ENCODE data around the gene SOX9.

The SOX9 gene

DNA sequence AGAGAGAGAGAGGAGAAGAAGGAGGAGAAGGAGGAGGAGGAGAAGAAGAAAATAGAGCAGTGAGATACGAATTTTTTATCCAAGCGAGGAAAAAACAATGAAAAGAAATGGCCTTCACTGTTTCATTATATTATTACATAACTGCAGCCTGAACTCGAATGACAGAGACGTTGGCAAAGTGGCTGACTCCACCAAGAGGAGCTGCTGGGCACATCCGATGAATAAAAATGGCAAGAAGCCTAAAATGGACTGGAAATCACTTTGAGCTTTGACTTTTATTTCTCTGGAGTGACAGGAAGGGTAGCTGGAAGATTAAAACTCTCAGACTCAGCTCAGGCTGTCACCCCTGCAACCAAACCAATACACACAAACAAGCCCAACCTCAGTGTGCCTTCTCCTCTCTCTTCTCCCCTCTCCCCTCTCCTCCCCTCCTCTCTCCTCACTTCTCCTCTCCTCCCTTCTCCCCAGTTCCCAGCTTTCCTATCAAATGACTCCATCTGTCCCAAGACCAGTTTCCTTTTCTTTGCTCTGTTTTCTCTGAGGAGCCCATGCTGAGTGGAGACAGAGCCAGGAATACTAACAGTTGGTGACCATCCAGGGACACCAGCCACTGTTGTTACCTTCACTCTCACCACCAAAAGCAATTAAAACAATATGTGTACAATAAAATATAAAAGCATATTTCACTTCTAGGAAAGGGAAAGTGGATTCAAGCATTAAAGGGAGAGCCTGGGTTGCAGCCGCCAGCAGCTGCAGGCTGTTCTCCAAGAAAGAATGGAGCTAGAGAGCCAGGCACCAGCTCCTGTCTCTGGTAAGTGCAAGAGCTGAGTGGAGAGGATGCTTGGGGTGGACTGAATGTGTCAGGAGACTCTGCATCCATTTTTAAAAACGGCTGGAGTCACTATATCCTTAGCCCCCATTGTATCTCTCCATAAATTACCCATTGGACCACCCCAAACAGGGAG lies 51.2 kb downstream of the SOX9 start:
- no peaks in the 10 kb centered on the region for H3K9me3 ChIP-seq (ENCODE audit: insufficient read depth, low read length)
- H3K27me3 ChIP-seq (ENCODE audit: insufficient read depth, insufficient read length): no peaks in the 10 kb centered on the region
- no peaks in the 10 kb centered on the region for H3K36me3 ChIP-seq (ENCODE audit: insufficient read depth, insufficient read length, low read length)
- H3K9ac ChIP-seq (ENCODE audit: insufficient read length, low read depth): no peak overlapping the region
- H3K4me3 ChIP-seq (ENCODE audit: insufficient read length, low read depth): no peak overlapping the region
- TF ChIP-seq SUZ12 (IDR thresholded peaks at IDR 0.05; ENCODE audit: extremely low read depth, insufficient read depth, insufficient read length): no peak
- TF ChIP-seq YY1 (IDR thresholded peaks at IDR 0.05; ENCODE audit: insufficient read depth, insufficient read length): no peak
- TF ChIP-seq ZNF274 (IDR thresholded peaks at IDR 0.05; ENCODE audit: low read depth, low read length): no peak
- DNase-seq (ENCODE audit: low read depth, low spot score): no peak
- H3K4me1 ChIP-seq (ENCODE audit: insufficient read depth, insufficient read length): peaks cover under 1% of the 10 kb centered on the region

DNA sequence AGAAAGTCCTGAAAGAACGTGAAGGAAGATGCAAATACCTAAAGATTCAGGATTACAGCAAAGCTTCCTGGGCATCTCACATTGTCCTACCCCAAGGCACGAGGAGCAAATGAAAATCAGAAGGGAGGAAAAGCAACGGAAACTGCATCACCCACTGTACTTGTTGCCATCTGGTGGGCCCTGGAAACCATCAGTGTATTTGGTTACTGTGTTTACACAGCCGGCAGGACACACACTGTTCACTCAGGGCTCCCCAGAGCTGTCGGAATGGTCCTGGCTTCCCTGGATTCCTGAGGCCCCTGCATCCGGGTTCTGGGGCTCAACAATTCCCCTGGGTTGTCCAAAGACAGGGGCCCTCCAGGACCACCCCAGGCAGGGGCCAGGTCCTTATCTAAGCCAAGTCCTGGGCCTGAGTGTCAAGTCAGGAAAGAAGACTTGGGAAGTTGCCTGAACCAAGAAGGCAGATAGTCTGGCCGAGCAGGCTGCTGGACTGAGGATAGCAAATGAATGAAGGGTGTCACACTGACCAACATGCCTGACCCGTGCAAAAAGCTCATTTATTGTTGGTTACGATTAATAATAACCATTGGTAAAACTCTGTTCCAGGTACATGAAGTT lies 52.8 kb downstream of the SOX9 start:
- no peak overlapping the region for H3K4me3 ChIP-seq (ENCODE audit: insufficient read length, low read depth)
- TF ChIP-seq ZNF274 (IDR thresholded peaks at IDR 0.05; ENCODE audit: low read depth, low read length) (no peak), YY1 (IDR thresholded peaks at IDR 0.05; ENCODE audit: insufficient read depth, insufficient read length) (no peak)
- DNase-seq (ENCODE audit: low read depth, low spot score): no peak
- H3K9me3 ChIP-seq (ENCODE audit: insufficient read depth, low read length): no peaks in the 10 kb centered on the region
- H3K4me1 ChIP-seq (ENCODE audit: insufficient read depth, insufficient read length): peaks cover 2% of the 10 kb centered on the region
- H3K27me3 ChIP-seq (ENCODE audit: insufficient read depth, insufficient read length): no peaks in the 10 kb centered on the region
- H3K9ac ChIP-seq (ENCODE audit: insufficient read length, low read depth): no peak overlapping the region
- H3K36me3 ChIP-seq (ENCODE audit: insufficient read depth, insufficient read length, low read length): no peaks in the 10 kb centered on the region

DNA sequence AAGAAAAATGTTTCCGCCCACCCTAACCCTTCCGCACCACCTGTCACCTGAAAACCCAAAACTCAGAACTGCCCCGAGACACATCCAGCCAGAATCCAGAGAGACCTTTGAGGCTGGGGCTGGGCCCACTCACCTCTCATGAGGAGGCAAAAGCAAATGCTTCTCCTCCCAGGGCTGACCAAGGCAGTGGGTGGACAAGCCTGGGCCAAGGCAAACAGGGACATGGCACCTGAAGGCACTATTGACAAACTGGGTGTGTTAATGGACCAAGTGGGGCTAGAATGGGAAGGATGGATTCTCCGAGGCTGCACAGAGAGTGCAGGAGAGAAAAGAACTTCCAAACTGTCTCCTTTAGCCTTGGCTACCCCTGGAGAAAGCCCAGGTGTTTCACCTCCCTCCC lies 54.4 kb downstream of the SOX9 start:
- no peak for TF ChIP-seq YY1 (IDR thresholded peaks at IDR 0.05; ENCODE audit: insufficient read depth, insufficient read length)
- no peak for TF ChIP-seq SUZ12 (IDR thresholded peaks at IDR 0.05; ENCODE audit: extremely low read depth, insufficient read depth, insufficient read length)
- TF ChIP-seq ZNF274 (IDR thresholded peaks at IDR 0.05; ENCODE audit: low read depth, low read length): no peak
- Histone ChIP-seq H3K4me1 (ENCODE audit: insufficient read depth, insufficient read length) (peaks cover 2% of the 10 kb centered on the region), H3K9me3 (ENCODE audit: insufficient read depth, low read length) (no peaks in the 10 kb centered on the region), H3K27me3 (ENCODE audit: insufficient read depth, insufficient read length) (no peaks in the 10 kb centered on the region), H3K9ac (ENCODE audit: insufficient read length, low read depth) (no peak overlapping the region), H3K36me3 (ENCODE audit: insufficient read depth, insufficient read length, low read length) (no peaks in the 10 kb centered on the region), H3K4me3 (ENCODE audit: insufficient read length, low read depth) (no peak overlapping the region)
- DNase-seq (ENCODE audit: low read depth, low spot score): no peak
